Ovary (tissue), 3 donors: ENCODE data around the gene GSTP1.

Experiments
- CTCF ChIP-seq, 3 donors: fragments of 450-650 bp in 2 of 3; fragments of 200-600 bp in 1 of 3; IDR thresholded peaks; one replicate each; pipeline versions ENCODE4 v1.5.1 to v1.8.0; 2016 to 2022; ENCODE audit warnings: antibody characterized with exemption in 3 of 3, mild to moderate bottlenecking in 1 of 3
- EP300 ChIP-seq: sonication (generic); formaldehyde crosslinking; IDR thresholded peaks from one replicate; pipeline ENCODE4 v1.6.1; 2017; ENCODE audit warnings: antibody characterized with exemption
- POLR2A ChIP-seq: fragments of 450-650 bp; IDR thresholded peaks from one replicate; pipeline ENCODE4 v1.6.1; 2017; ENCODE audit warnings: antibody characterized with exemption, mild to moderate bottlenecking, moderate library complexity
- donor health status: DM: no; HTN: no; CAD: no.

GRCh38 chr11:67631853-67632174, 48.2 kb downstream of the GSTP1 start:
- TF ChIP-seq POLR2A (no peak), CTCF (IDR thresholded peaks at IDR 0.05) (no peak), EP300 (no peak)
